DLD1 (cell line): Measurements from ENCODE around the gene TRMT13.
"Not testable (repeated sequence)": the region's sequence is repeated elsewhere in the genome, so short reads cannot be mapped to it uniquely, and the experiment has no call there.

Experiments used
- in situ Hi-C: cut with HindIII; loops from 2 replicates; pipeline ENCODE4 v1.10.0; 2017; ENCODE audit warnings: low sequenced_read_pairs

The TRMT13 gene

GRCh38 chr1:100152271-100152670 lies 19.3 kb downstream of the TRMT13 start:
- in situ Hi-C loops, result no loop called here

GRCh38 chr1:100162881-100163280 lies 29.9 kb downstream of the TRMT13 start:
- in situ Hi-C loops, result no loop called here

GRCh38 chr1:100164216-100164615 lies 31.3 kb downstream of the TRMT13 start:
- in situ Hi-C loops, result no loop called here

- in situ Hi-C loops, result no loop called here
Measured at GRCh38 chr1:100164702-100165101, 31.7 kb downstream of the TRMT13 start.

- in situ Hi-C loops, result no loop called here
Measured at GRCh38 chr1:100168051-100168450, 35.1 kb downstream of the TRMT13 start.

- in situ Hi-C loops, result no loop called here
Measured at GRCh38 chr1:100177295-100178041, 44.5 kb downstream of the TRMT13 start.

- in situ Hi-C loops, result no loop called here
Measured at GRCh38 chr1:100178091-100178490, 45.1 kb downstream of the TRMT13 start, which contains the start of gene LRRC39. Gene LRRC39 (minus strand): TSS chr1:100178256. CDS start chr1:100168516, 9,740 bp downstream.

GRCh38 chr1:100183370-100183769 lies 50.4 kb downstream of the TRMT13 start:
- in situ Hi-C loops, result no loop called here

- in situ Hi-C loops, result no loop called here
Measured at GRCh38 chr1:100184536-100184935, 51.6 kb downstream of the TRMT13 start.

- in situ Hi-C loops, result no loop called here
Measured at GRCh38 chr1:100187912-100188311, 54.9 kb downstream of the TRMT13 start.

GRCh38 chr1:100188617-100189016 lies 55.7 kb downstream of the TRMT13 start:
- in situ Hi-C loops, result no loop called here

- in situ Hi-C loops, result no loop called here
Measured at GRCh38 chr1:100198596-100198995, 65.6 kb downstream of the TRMT13 start.

GRCh38 chr1:100200060-100200459 lies 67.1 kb downstream of the TRMT13 start:
- in situ Hi-C loops, result not testable (repeated sequence)
